ENCODE results near the gene FAM110A.
"Not testable (repeated sequence)": the region's sequence is repeated elsewhere in the genome, so short reads cannot be mapped to it uniquely, and the experiment has no call there.

The FAM110A gene

GRCh38 chr20:892371-892770 is 58.9 kb downstream of the FAM110A start:
- in situ Hi-C loops (cut with MboI; ENCODE audit: low sequenced_read_pairs): not testable (repeated sequence)

All from hTERT RPE-1 (cell line).